D721Med (cell line): ENCODE results near the gene SYNGR1.
"Not testable (repeated sequence)": the region's sequence is repeated elsewhere in the genome, so short reads cannot be mapped to it uniquely, and the experiment has no call there.

ENCODE experiments used
- DNase-seq: peaks from one replicate; pipeline ENCODE4 v3.0.0; 2011; ENCODE audit warnings: low spot score; ENCODE audit not compliant: insufficient read length
- FAIRE-seq: peaks from 2 replicates; lab custom pipeline; 2011; peaks lifted over from hg19 to GRCh38; lab: Jason Lieb, UNC
- TF ChIP-seq, protein P1 (sequence below): IDR thresholded peaks from 2 replicates; pipeline ENCODE4 v1.5.1; 2012; ENCODE audit warnings: mild to moderate bottlenecking, control low read depth; ENCODE audit not compliant: insufficient read depth; ENCODE audit errors: missing control alignments

SYNGR1 gene

GRCh38 chr22:39327995-39328754 lies 21.6 kb upstream of the SYNGR1 start:
- FAIRE-seq (no peak), DNase-seq (no peak)
- TF ChIP-seq, protein P1, sequence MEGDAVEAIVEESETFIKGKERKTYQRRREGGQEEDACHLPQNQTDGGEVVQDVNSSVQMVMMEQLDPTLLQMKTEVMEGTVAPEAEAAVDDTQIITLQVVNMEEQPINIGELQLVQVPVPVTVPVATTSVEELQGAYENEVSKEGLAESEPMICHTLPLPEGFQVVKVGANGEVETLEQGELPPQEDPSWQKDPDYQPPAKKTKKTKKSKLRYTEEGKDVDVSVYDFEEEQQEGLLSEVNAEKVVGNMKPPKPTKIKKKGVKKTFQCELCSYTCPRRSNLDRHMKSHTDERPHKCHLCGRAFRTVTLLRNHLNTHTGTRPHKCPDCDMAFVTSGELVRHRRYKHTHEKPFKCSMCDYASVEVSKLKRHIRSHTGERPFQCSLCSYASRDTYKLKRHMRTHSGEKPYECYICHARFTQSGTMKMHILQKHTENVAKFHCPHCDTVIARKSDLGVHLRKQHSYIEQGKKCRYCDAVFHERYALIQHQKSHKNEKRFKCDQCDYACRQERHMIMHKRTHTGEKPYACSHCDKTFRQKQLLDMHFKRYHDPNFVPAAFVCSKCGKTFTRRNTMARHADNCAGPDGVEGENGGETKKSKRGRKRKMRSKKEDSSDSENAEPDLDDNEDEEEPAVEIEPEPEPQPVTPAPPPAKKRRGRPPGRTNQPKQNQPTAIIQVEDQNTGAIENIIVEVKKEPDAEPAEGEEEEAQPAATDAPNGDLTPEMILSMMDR: no peak

GRCh38 chr22:39330553-39330952 lies 19.2 kb upstream of the SYNGR1 start:
- DNase-seq, FAIRE-seq: not testable (repeated sequence)

DNA sequence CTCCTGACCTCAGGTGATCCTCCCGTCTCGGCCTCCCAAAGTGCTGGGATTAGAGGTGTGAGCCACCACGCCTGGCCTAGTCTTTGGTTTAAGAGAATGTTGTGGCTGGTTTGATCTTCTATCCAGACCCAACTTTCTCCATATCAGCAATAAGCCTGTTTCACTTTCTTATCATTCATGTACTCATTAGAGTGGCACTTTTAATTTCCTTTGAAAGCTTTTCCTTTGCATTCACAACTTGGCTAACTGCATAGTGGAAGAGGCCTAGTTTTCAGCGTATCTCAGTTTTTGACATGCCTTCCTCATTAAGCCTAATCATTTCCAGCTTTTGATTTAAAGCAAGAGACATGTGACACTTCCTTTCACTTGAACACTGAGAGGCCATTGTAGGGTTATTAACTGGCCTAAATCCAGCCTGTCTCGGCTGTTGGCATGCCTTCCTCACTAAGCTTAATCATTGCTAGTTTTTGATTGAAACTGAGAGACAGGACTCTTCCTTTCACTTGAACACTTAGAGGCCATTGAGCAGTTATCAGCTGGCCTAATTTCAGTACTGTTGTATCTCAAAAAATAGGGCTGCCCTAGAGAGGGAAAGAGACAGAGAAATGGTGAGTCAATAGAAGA lies 17.2 kb upstream of the SYNGR1 start:
- DNase-seq (no peak), FAIRE-seq (no peak)
- TF ChIP-seq, protein P1: no peak

GRCh38 chr22:39336411-39336810 lies 13.4 kb upstream of the SYNGR1 start:
- TF ChIP-seq, protein P1: no peak
- no peak for DNase-seq
- FAIRE-seq: no peak

DNA sequence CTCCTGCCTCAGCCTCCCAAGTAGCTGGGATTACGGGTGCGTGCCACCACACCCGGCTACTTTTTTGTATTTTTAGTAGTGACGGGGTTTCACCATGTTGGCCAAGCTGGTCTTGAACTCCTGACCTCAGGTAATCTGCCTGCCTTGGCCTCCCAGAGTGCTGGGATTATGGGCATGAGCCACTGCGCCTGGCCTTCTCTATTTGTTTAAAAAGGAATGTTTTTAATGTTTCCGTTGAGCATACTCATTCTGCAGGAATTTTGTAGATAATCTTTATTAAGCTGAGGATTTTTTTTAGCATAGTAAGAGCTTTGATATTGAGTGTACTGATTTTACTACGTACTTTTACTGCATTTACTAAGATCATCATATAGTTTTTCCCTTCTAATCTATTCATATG lies 10.0 kb upstream of the SYNGR1 start:
- not testable (repeated sequence) for DNase-seq, FAIRE-seq

DNA sequence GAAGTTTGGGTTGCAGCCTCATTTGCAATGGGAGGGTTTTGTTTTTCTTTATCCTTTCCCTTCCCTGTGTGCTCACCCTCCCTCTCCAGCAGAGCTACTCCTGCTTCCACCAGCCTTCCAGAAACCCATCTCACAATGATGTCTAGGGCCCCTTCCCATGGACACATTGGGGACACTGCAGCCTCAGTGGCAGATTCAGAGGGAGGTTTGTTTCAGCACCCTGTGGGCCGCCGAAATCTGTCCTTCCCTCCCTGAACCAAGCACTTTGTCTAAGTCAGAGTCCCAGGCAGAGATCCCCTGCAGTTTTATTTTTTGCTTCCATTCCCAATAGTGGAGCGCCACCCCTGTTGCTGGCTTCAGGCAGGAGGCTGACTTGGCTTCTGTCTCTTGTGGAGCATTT lies 8.6 kb upstream of the SYNGR1 start:
- DNase-seq: no peak
- no peak for FAIRE-seq

DNA sequence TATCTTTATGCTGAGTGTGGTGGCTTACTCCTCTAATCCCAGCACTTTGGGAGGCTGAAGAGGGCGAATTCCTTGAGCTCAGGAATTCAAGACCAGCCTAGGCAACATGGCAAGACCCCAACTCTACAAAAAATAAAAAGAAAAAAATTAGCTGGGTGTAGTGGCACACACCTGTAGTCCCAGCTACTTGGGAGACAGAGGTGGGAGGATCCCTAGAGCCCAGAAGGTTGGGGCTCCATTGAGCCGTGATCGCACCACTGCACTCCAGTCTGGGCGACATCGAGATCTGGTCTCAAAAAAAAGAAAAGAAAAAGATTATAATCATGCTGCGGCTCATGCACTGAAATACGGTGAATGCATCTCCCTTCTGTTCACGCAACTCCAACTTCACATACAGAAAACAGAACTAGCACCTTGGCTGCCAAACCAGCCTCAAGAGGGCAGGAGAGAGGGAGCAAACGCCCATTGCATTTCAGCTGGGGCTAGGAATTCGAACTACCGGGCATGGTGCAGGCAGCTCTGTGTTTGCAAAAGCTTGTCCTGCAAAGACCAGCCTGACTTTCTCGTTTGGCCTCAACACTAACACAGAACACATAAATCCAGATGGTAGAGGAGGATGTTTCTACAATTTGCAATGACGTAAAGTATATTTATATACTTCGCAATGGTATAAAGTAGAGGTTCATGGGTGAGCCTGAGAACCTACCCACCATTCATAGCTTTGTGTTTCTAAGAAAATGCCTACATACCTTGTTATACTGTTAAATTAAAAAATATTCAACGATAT lies 6.3 kb upstream of the SYNGR1 start:
- FAIRE-seq: no peak
- TF ChIP-seq, protein P1: peak; percentile 83
- no peak for DNase-seq

More for the DNA sequence above, 8.6 kb upstream of the SYNGR1 start:
- TF ChIP-seq, protein P1: no peak

GRCh38 chr22:39344046-39344390 lies 5.8 kb upstream of the SYNGR1 start:
- DNase-seq (no peak), FAIRE-seq (no peak)
- TF ChIP-seq, protein P1: no peak
